CD4-positive, alpha-beta T cell treated with Interleukin-2 at 100 ng/mL for 4 hours (primary cell): ENCODE measurements around the gene PNISR.
A peak's percentile ranks its signal among the peaks of the same experiment; 100 is the strongest.

Experiments
- DNase-seq: peaks from one replicate; pipeline ENCODE4 v3.0.0-alpha.2; 2020; ENCODE audit warnings: low spot score

PNISR gene

DNA sequence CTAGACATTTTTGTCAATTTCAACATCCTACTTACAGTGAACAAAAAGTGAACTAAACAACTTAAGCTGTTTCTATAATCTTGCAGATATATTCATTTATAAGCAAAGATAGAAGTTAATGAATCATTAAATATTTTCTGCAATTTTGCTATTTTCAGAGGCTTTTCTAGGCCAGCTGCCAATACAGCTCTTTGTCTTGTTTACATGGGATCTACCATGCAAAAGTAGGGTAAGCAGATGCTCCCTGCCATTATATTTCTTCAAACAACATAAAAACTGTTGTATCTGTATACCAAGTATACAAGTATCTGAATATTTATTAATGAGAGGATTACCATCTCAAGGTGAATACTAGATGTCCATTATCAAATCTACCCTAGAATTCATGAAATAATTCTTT is 15.4 kb downstream of the PNISR start:
- no peak for DNase-seq

DNA sequence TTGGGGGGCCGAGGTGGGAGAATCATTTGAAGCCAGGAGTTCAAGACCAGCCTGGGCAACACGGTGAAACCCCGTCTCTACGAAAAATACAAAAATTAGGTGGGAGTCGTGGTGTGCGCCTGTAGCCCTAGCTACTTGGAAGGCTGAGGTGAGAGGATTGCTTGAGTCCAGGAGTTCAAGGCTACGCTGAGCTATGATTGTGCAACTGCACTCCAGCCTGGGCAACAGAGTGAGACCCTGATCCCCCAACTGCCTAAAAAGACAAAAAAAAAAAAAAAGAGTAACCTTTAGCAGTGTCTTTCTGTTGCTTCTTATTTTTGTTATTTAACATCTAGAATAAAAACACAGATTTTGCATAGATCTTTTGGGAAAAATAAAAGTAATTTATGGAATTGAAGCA is 18.0 kb downstream of the PNISR start:
- no peak for DNase-seq

DNA sequence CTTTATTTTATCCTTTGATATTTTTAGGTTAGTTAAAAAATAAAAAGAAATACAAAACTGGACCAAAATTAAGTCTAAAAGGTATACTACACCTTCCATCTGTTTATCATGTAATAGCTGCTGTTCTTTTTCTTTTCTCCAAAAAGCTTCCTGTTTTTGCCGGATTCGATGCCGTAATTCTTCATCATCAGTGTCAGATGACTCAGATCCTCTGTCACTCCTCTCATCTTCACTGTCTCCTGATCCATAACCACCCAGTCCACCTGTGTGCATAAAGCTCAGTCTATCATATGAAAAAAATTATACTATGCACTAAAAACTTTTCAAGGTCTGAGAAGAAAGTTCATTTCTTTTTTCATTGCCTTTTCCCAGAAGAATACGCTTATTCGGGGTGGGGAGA is 22.7 kb downstream of the PNISR start:
- no peak for DNase-seq

DNA sequence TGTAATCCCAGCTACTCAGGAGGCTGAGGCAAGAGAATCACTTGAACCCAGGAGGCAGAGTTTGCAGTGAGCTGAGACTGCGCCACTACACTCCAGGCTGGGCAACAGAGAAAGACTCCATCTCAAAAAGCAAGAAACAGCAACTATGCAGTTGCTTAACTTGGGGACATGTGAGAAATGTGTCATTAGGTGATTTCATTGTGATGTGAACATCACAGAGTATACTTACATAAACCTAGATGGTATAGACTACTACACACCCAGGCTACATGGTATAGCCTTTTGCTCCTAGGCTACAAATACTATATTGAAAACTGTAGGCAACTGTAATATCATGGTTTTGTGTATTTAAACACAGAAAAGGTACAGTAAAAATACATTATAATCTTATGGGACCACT is 27.8 kb downstream of the PNISR start:
- no peak for DNase-seq

DNA sequence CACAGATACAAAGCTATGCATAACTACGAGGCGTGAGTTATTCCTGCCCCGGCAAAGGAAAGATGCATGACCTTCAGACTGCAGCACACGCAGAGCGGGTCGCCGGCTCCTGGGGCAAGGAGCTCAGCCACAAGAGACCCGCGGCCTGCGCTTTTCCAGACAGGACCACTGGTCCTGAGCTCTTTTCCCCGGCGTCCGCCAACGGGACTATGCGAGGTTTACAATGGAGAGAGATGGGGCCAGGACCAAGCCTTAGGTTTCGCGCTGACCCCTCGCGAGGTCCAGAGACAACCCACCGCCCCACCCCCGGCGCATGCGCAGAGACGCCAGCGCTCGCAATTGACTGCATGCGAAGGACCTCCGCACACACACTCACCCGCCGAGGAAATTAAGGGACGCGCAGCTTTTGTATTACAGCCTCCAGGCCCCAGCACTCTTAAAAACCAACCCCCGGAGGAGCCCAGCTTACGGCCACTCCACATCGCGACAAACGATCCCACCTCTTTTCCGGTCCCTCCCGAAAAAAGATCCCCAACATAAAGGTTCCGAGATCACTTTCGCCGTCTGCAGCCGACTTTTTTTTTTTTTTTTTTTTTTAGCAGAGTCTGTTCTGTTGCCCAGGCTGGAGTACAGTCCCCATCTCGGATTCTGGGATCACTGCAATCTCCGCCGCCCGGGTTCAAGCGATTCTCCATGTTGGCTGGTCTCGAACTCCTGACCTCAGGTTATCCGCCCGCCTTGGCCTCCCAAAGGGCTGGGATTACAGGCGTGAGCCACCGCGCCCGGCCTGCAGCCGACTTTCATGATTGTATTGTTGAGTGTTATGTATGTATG is 31.2 kb downstream of the PNISR start, which contains the start of gene COQ3:
COQ3 (minus strand) TSS at position 498 of the 834 bp plus-strand sequence; CDS start at position 482, 16 bp downstream.
- peak; percentile 74 for DNase-seq

DNA sequence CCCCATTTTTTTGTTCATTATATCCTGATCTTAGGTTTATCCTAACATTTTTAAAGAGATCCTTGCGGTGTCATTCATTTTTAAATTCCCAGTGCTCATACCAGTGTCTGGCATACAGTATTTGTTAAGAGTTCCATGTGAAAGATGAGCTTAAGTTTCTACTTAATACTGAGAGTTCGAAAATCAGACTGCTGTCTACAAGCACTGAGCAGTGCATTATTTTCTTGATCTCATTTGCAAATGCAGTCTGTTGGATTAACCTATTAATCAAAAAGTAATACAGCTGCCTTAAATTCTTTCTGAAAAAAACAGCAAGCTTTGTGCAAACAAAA is 31.8 kb downstream of the PNISR start:
- DNase-seq = no peak

DNA sequence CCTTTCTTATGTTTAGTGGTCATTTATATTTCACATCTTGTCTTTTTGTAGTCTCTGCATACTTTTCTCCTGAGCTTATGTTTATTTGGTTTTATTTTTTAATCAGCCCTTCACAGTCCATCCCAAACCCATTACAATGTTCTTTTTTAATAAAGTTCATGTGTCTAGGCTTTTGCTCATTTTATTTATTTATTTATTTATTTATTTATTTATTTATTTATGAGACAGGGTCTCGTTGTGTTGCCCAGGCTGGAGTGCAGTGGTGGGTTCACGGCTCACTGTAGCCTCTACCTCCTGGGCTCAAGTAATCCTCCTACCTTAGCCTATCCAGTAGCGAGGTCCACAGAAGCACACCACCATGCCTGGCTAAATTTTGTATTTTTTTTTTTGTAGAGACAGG is 34.2 kb downstream of the PNISR start:
- DNase-seq = no peak

DNA sequence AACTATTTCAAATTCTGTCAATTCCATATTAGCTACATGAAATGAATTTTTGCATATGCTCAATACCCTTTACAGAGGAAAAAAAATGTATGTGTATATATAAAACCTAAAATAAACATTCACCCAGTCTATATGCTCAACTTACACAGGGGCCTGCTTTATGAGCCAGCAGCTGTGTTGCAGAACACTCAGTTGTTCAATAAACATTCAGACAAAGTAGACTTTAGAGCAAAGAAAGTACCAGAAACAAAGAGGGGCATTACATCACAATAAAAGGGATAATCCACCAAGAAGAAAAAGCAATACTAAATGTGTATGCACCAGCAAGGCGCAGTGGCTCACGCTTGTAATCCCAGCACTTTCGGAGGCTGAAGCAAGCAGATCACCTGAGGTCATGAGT is 40.6 kb downstream of the PNISR start:
- no peak for DNase-seq

DNA sequence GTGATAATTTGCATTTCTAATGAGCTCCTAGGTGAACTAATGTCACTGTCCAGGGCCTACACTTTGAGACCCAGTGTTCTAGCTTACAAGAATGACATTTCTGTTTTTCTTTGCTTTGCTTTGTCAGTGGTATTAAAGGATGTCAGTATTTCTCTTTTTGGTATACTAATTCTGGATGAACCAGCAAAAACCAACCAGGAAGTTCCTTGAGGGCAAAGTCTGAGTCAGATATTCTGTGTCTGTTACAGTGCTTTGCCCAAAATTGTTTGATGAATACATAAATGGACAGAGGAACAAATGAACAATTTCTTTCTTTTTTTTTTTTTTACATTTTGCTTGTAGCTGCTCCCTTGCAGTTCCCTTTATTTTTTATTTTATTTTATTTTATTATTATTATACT is 46.5 kb downstream of the PNISR start:
- no peak for DNase-seq

DNA sequence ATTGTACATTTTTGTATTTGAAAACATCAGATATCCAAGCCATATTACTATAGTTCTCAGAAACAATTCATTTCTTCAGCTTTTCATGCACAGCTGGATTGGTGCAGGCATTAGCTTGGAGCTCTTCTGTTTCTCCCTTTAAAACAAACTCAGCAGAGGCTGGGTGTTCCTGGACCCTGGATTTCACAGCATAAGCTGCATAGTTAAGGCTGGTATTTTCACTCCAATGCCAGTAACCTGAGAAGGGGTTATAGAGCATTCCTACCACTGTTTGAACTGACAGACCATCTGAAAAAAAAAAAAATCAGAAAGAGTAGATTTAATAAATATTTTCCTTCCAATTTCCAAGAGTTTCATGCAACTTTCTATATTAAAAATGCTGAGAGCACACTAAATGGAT is 55.6 kb downstream of the PNISR start:
- DNase-seq = no peak

DNA sequence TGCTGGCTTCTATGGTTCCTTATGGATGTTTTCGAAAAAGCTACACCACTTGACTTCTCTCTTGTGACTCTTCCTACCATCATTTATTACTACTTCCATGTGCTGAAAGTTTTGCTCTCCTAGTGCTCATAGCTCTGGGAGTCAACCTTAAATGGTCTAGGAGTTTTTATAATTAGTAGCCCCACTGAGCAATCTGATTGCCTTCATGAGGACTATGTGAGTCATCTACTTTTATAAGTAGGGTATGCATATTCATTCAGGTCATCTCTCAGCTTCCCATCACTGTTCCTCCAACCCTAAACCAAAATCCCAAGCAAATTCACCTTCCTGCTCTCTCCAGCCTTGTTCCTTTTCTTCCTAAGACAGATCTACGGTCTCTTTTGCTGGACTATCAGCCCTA is 58.3 kb downstream of the PNISR start:
- no peak for DNase-seq

DNA sequence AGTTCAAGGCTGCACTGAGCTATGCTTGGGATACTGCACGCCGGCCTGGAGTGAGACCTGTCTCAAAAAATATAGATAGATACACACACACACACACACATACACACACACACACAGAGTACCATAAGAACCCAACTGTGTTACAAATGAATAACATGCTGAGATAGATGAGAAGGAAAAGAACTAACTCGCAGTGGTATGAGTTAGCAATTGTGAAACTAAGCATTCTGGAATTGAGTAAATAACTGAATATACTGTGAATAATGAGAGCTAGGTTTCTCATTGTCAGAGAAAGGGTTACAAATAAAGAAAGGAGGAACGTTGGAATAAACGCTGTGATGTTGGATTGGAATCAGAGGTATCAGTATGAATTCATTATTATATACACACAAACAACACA is 61.1 kb downstream of the PNISR start:
- no peak for DNase-seq

DNA sequence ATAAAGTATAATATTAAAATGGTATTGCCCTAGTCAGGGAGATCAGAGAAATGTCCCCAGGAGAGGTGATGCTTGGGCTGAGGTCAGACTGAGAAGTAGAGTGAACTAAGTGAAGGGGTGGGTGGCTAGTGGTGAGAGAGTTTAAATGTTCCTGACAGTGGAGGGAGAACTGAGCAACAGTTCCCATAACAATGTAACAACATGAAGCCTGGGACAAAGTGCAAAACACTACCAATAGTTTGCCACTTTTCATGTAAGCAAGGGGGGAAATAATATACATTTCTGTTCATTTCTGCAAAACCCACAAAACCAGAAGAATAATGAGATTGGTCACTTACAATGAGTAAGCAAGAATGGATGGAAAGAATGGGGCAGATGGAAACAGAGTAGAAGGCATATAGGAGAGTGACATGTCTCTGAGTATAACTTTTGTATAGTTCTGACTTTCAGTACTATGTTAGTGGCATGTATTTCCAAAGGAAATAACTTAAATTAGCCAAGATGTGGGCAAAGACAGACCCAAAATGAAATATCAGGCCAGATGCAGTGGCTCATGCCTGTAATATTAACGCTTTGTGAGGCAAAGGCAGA is 62.3 kb downstream of the PNISR start:
- DNase-seq = no peak

DNA sequence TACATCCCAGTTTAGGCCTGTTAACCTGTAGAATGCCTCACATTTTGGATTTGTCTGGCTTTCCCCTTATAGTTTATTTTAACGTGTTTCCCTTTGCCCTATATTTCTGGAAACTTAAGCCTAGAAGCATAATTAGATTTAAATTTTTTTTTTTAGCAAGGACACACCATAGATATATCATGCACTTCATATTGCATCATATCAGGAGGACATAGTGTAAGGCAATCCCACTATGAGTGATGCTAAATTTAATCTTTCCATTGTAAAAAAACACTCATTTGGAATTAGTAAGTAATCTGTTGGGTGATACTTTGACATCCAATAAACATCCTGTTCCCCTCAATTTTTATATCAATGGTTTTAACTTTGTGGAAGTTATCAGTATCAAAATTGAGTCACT is 65.3 kb downstream of the PNISR start:
- no peak for DNase-seq

DNA sequence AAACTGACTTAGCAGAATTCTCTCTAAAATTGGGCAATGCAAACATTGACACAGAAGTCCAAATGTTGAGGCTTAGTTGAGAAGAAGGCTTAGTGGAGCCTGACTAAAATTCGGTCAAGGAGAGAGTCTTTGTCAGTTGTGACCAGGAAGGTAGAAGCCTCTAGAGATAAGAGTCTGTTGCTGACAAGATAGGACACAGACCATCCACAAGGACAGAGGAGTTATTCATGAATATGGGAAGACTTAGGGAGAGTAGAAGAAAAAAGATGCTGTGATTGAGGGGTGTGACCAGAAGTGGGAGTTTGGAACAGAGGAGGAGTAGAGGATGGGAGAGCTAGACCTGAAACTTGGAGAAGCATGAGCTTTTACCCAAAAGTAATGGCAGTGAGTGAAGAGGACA is 68.5 kb downstream of the PNISR start:
- no peak for DNase-seq

DNA sequence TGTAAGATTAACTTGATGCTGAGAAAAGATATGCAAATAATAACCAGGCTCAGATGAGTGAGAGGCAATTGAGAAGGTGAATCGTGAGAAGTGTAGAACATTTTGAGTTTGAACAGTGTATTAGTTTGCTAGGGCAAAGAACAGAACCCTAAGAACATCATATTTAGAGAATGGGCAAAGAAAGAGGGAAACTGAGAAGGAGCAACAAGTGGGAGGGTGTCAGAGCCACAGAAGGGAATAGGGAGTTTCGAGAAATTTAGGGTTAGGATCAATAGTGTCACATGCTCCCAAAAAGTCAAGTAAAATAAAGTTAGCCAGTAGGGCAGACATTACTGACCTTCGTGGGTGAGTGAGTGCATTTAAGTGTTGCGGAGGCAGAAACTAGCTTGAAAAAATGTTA is 70.1 kb downstream of the PNISR start:
- no peak for DNase-seq

DNA sequence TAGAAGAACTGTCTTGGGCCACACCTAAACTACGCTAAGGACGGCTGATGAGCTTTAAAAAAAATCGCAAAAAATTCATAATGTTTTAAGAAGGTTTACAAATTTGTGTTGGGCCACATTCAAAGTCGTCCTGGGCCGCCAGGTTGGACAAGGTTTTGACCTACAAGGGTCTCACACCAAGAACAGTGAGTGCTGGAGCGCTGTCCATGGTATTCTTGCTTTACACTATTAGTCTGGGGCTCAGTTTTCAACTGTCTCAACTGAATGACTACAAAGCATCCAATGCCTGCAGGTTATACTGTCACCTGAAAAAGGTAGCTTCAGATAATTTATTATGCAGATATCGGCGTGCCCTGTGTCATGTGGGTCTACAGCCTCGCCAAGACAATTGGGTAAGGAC is 72.0 kb downstream of the PNISR start:
- no peak for DNase-seq

DNA sequence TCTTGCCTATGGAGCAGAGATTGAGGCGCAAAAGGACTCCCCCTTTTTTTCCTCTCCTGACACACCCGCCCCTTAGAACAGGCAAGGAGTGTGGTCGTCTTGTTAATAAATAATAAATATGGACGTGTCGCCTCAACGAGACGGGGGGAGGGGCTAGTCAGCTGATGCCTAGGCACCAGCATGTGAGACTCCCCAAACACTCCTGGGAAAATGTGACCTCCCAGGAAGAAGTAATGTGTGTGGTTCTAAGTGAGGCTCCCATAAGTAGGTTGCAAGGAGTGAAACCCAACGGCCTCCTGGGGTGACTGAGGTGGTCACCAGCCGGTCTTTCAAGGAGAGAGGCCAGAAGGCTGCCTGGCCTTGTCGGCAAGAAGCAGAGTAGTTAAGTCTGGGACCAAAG is 74.5 kb downstream of the PNISR start:
- DNase-seq = no peak

DNA sequence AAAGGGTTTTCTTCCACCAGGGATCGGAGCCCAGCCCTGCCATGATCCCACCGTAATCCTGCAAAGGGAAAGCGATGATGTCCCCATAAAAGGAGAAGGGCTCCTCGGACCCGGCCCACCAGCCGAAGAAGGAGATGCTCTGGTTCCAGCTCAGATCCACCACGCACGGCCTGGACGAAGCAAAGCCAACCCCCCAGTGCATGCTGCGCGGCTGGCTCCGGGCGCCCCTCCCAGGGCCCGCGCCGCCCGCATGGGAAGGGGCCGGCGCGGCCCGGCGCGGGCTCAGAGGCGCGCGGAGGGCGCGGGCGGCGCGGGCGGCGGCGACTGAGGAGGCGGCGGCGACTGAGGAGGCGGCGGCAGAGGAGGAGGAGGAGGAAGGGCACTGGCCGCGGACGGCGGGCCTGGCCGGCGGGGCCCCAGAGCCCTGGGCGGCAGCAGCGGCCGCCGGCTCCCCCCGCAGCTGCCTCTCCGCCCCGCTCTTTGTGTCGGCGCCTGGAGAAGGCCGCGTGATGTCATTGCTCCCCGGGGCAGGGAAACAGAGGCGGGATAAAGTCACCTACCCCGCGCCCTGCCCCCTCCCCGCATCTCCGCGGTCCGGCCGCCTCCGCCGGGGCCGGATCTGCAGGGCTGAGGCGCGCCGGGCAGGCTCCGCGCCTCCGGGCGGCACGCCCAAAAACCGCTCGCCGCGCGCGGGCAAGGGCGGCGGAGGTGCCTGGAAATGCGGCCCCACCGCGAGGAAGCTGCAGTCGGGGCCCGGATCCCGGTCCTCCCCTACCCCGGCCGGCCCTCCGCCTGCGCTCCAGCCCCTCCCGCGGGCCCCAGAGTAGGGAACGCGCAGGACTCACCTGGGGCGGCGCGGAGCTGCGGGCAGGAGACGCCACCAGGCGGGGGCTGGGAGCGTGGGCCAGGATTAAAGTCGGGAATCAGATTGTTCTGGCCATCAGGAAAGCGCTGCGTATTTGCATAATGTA is 75.7 kb downstream of the PNISR start, which contains the start of gene FAXC:
FAXC (minus strand) TSS at position 504 of the 971 bp plus-strand sequence; CDS start at position 202, 302 bp downstream.
- DNase-seq = no peak

DNA sequence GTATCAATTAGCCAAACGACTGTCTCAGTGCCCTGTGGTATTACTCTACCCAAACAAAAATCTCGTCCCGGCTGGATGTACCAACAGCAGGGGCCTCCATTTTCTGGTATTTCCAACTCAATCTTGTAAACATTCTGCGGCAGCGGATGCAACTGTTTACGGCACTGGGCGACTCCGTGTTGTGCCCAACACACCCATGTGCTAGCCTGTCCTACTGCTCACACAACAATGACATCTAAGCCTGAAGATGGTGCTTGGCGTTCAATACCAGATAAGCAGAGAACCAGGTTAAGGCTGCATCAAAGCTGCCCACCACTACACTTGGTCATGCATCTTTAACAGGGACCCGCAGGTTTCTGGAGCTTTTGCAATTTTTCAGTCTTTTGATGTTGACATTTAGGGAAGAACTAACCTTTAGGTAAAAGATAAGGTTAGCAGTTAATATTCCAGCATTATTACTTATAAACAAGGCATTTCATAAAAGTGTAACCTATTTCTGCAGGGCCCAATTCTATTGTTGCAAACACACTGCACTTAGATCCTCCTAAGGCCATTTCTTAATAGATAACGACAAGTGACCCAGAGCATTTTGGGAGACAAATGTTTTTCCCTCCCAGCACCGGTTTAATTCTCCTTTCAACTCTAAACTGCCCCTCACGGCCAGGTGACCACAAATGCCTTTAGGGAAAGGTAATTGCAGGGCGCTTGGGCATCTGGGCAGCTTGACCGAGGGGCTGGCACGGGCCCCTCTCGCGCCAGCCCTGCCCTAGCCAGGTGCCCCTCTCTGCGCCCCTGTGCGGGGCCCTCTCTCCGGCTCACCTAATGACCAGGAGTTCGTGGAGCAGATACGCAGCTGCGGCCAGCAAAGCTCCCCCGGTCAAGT is 76.6 kb downstream of the PNISR start:
- no peak for DNase-seq
